Measurements from ENCODE around the gene DOK5.

The DOK5 gene

DNA sequence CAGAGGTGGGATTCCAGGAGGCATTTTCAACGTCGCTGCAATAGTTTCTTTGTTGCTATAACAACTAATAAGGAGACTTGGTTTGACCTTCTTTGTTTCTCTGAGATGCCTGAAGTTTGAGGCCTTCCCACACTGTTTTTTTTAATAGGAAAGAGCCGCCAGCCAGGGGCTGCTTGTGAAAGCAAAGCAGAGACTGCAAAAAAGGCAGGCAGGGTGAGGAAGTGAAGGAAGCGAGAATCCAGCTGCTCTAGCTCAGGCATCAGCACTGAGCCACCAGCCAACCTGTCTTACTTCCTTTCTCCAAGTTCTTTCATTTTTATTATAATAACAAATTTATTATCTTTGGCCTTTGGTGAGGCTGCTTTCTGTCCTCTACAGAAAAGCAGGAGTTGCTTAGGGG, 179.1 kb downstream of the DOK5 start:
- TF ChIP-seq, protein P1, sequence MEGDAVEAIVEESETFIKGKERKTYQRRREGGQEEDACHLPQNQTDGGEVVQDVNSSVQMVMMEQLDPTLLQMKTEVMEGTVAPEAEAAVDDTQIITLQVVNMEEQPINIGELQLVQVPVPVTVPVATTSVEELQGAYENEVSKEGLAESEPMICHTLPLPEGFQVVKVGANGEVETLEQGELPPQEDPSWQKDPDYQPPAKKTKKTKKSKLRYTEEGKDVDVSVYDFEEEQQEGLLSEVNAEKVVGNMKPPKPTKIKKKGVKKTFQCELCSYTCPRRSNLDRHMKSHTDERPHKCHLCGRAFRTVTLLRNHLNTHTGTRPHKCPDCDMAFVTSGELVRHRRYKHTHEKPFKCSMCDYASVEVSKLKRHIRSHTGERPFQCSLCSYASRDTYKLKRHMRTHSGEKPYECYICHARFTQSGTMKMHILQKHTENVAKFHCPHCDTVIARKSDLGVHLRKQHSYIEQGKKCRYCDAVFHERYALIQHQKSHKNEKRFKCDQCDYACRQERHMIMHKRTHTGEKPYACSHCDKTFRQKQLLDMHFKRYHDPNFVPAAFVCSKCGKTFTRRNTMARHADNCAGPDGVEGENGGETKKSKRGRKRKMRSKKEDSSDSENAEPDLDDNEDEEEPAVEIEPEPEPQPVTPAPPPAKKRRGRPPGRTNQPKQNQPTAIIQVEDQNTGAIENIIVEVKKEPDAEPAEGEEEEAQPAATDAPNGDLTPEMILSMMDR (IDR thresholded peaks at IDR 0.05; ENCODE audit: insufficient read depth, low read depth, low read length, missing control alignments), result no peak
- no peak overlapping the region for H3K4me3 ChIP-seq (ENCODE audit: low read length)
- no peak for DNase-seq (ENCODE audit: low read depth)

DNA sequence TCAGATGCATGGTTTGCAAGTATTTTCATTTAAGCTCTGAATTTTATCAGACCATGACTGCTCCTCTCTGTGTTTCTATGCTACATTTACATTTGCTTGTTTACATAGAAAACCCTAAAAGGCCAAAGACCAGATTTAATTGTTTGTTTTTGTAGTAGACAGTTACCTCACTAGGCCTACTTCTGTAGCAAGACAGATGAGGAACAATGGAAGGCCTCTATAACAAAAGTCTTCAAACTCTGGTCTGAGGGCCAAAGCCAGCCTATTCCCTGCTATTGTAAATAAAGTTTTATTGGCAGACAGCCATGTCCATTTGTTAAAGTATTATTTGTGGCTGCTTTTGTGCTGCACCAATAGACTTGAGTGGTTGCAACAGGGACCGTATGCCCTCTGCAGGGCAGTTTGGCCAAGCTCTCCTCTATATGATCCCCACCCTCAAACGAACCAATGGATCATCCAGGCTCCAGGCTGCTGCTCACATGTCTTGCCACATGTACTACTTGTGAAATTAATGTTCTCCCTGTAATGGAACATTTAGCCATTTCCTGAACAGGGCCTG, 182.0 kb downstream of the DOK5 start:
- H3K4me3 ChIP-seq (ENCODE audit: low read length), result no peak overlapping the region
- DNase-seq (ENCODE audit: low read depth), result no peak
- TF ChIP-seq, protein P1 (IDR thresholded peaks at IDR 0.05; ENCODE audit: insufficient read depth, low read depth, low read length, missing control alignments), result no peak

DNA sequence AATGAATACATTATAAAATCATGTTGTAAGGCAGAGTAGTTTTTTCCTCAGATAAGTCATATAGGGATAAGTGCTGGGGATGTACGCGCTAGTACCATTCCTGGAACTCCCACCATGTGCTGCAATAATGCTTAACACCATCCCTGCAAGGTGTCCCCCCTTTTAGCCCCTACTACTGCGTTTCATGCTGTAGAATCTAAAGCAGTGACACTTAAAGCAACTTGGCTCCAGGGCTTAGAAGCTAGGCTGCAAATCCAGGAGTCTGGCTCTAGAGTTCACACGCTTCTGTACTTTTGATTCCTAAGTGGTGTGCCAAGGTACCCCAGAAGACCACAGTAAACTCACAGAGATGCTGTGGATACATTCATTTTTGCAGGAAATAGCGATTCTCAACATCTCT, 183.1 kb downstream of the DOK5 start:
- TF ChIP-seq, protein P1 (IDR thresholded peaks at IDR 0.05; ENCODE audit: insufficient read depth, low read depth, low read length, missing control alignments), result no peak
- DNase-seq (ENCODE audit: low read depth), result no peak
- no peak overlapping the region for H3K4me3 ChIP-seq (ENCODE audit: low read length)

DNA sequence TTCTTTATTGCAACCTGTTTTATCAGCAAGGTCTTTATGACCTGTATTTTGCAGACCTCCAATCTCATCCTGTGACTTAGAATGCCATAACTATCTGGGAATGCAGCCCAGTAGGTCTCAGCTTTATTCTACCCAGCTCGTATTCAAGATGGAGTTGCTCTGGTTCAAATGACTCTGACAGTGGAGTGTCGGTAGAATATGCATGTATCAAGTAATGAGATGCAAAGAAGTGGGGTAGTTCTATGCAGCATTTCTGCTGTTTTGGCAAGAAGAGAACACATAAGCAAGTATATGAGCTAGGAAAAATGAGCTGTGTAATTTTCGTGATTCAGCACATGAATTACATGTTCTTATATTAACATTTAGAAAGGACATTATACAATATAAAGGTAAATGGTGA, 185.9 kb downstream of the DOK5 start:
- no peak overlapping the region for H3K4me3 ChIP-seq (ENCODE audit: low read length)
- TF ChIP-seq, protein P1 (IDR thresholded peaks at IDR 0.05; ENCODE audit: insufficient read depth, low read depth, low read length, missing control alignments), result no peak
- no peak for DNase-seq (ENCODE audit: low read depth)

DNA sequence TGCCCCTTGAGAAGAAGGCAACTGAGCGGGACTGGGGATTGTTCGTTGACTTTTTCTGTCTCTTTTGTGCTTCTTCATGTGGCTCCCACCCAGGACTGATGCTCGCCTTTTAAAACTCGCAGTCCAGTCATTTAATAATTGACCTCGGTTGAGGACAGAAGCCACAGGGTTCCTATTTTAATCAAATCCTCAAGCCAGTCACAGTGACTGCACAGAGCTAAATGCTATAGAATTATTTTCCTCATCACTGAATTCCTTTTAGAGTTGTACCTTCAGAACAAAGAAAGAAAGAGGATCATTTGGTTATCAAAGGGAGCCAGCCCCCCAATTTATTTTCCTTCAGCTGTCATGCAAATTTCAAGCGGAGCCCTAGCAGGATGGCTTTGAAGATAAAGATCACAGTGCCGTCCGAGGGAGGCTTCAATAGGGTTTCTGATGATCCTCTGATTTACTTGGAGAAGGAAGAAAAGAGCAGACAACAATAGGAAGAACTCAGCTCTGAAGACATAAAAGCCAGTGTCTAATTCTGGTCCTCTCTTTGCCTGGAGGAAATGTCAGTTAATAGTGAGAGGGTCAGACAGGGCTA, 186.6 kb downstream of the DOK5 start:
- TF ChIP-seq, protein P1 (IDR thresholded peaks at IDR 0.05; ENCODE audit: insufficient read depth, low read depth, low read length, missing control alignments), result no peak
- DNase-seq (ENCODE audit: low read depth), result no peak
- H3K4me3 ChIP-seq (ENCODE audit: low read length), result no peak overlapping the region

DNA sequence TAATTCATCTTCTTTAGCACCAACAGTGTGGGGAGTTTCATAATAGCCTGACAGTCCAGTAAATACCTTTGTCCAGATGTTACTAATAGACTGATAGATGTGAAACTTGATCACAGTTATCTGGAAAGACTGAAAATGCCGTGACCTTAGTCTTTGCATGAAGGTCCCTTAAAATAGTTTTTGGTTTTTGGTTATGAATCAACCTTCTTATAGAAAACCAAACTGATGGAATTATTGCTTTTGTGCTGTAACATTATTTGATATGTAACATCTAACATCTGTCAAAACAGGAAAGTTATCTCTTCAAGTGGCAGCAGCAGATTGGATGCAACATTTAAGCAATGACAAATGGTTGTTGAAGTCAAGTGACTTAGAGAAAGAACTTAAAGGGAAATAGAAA, 190.4 kb downstream of the DOK5 start:
- TF ChIP-seq, protein P1 (IDR thresholded peaks at IDR 0.05; ENCODE audit: insufficient read depth, low read depth, low read length, missing control alignments), result no peak

More for the DNA sequence above, 190.4 kb downstream of the DOK5 start:
- no peak for DNase-seq (ENCODE audit: low read depth)
- H3K4me3 ChIP-seq (ENCODE audit: low read length), result no peak overlapping the region

Measured in epithelial cell of esophagus (primary cell).